ENCODE results near the gene RIC8A. TPM values are rescaled to one million over a fixed set of nuclear protein-coding genes. Genes with fewer than 3 reads are reported as not detected.

Gene RIC8A
- total and polyA plus RNA-seq, 8 donors = 29.7 to 49.3 (median 40.9) TPM

DNA sequence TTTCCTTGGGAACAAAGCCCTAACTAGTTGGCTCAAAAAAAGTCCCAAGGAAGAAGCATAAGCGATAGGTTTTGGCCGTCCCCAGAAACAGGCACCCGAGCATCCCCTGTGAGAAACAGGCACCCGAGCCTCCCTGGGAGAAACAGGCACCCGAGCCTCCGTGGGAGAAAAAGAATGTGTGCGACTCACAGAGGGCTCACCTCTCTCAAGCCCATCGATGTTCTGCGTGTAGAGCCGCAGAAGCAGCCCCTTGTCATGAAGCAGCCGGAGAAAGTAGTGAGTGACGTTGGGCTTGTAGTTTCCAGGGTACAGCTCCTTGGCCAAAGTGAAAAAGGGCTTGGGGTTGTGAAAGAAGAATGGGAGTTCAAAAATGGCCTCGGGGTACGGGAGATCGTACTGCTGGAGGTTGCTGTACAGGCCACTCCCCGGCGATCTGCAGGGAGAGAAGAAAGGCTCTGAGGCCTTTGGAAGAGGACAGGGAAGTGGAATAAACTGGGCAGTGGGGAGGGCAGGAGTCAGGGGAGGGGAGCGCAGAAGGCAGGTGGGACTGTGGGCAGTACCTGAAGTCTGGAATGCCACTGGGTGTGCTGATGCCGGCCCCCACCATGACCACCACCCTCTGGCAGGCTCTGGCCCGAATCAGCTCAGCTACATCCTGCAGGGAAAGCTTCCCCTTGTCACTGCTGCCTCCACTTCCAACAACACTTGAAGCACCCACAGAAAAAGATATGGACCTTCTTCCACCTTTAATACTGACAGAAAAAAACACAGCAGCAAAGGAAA, 25.5 kb downstream of the RIC8A start:
- H3K4me3 ChIP-seq = no peak overlapping the region
- no peak for TF ChIP-seq CTCF (IDR thresholded peaks at IDR 0.05)
- H3K27ac ChIP-seq = no peak overlapping the region
- H3K9me3 ChIP-seq = no peaks in the 10 kb centered on the region
- FAIRE-seq (no peak), ATAC-seq (no peak), DNase-seq (peak in 1 of 6 donors; percentile 38)
- intact Hi-C loops (cut with DNase I) = no loop called here
- WGBS, 2 donors = 89 to 91% methylated on average over 20 of the region's 20 CpGs
- H3K36me3 ChIP-seq = no peaks in the 10 kb centered on the region
- H3K27me3 ChIP-seq = no peaks in the 10 kb centered on the region
- H3K4me1 ChIP-seq = peaks cover 5 to 15% (median 9%) of the 10 kb centered on the region in 3 donors

- peak overlapping the region in 1 of 4 donors; percentile 75 for H3K27ac ChIP-seq
- peak in 1 of 6 donors; percentile 32 for DNase-seq
- H3K27me3 ChIP-seq = no peaks in the 10 kb centered on the region
- no peak for ATAC-seq
- TF ChIP-seq CTCF (IDR thresholded peaks at IDR 0.05) = no peak
- H3K4me1 ChIP-seq = peaks cover 7 to 19% (median 9%) of the 10 kb centered on the region in 3 donors
- H3K9me3 ChIP-seq = no peaks in the 10 kb centered on the region
- FAIRE-seq = no peak
- H3K36me3 ChIP-seq = no peaks in the 10 kb centered on the region
- intact Hi-C loops (cut with DNase I) = no loop called here
- H3K4me3 ChIP-seq = peak overlapping the region in 2 of 4 donors; percentile 87 to 99
- WGBS, 2 donors = 58 to 68% methylated on average over 8 of the region's 8 CpGs
Measured at GRCh38 chr11:235180-235579, 27.7 kb downstream of the RIC8A start.

DNA sequence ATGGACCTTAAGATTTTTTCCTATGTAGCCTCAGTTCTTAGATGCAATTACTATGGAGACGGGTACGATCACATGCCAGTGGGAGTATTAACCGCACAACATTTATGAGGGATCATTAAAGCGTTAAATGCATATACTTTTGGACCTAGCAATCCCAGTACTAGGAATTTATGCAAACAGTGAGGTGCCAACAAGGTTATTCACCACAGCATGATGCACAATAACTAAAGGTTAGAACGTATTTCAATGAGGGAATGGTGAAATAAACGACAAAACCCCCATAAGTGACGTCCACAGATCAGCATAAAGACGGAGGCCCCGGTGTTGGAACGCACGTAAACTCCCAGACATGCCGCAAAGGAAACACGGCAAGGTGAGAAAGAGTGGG, 28.1 kb downstream of the RIC8A start:
- no peaks in the 10 kb centered on the region for H3K36me3 ChIP-seq
- no peak for FAIRE-seq
- peak overlapping the region; percentile 64 to 78 (median 76) for H3K27ac ChIP-seq
- intact Hi-C loops (cut with DNase I) = no loop called here
- peaks cover 7 to 23% (median 9%) of the 10 kb centered on the region in 3 donors for H3K4me1 ChIP-seq
- H3K27me3 ChIP-seq = no peaks in the 10 kb centered on the region
- no peaks in the 10 kb centered on the region for H3K9me3 ChIP-seq
- H3K4me3 ChIP-seq = peak overlapping the region; percentile 87 to 99 (median 91)
- 0 to 1% methylated on average over 13 of the region's 13 CpGs for WGBS, 2 donors
- no peak for DNase-seq
- TF ChIP-seq CTCF (IDR thresholded peaks at IDR 0.05) = no peak
- peak; percentile 2 to 9 (median 7) for ATAC-seq

- peak; percentile 91 to 96 (median 93) for ATAC-seq
- TF ChIP-seq CTCF (IDR thresholded peaks at IDR 0.05) = no peak
Measured at GRCh38 chr11:235997-236773, 28.7 kb downstream of the RIC8A start, which contains the start of gene SIRT3. SIRT3 (minus strand) TSS chr11:236342; CDS start chr11:236328, 14 bp downstream.

More at GRCh38 chr11:235997-236773, 28.7 kb downstream of the RIC8A start, which contains the start of gene SIRT3:
- intact Hi-C loops (cut with DNase I) = no loop called here
- DNase-seq = peak; percentile 84 to 94 (median 89)
- H3K4me1 ChIP-seq = peaks cover 7 to 23% (median 9%) of the 10 kb centered on the region in 3 donors
- H3K36me3 ChIP-seq = no peaks in the 10 kb centered on the region
- H3K9me3 ChIP-seq = no peaks in the 10 kb centered on the region
- H3K4me3 ChIP-seq = peak within 1 kb of the TSS; percentile 87 to 99 (median 92)
- H3K27ac ChIP-seq = peak within 1 kb of the TSS; percentile 83 to 95 (median 92)
- H3K27me3 ChIP-seq = no peaks in the 10 kb centered on the region
- 0% methylated on average over 42 to 68 of the region's 70 CpGs for WGBS, 2 donors
- FAIRE-seq = no peak
